Prostate gland (tissue), 2 donors: Measurements from ENCODE around the gene ERP44.

ENCODE experiments used
- POLR2A ChIP-seq: fragments of 450-650 bp; IDR thresholded peaks from one replicate; pipeline ENCODE4 v1.6.1; 2016; ENCODE audit warnings: antibody characterized with exemption, mild to moderate bottlenecking
- POLR2AphosphoS5 ChIP-seq: sonication (generic); formaldehyde crosslinking; IDR thresholded peaks from one replicate; pipeline ENCODE4 v1.6.1; 2017; ENCODE audit warnings: antibody characterized with exemption
- TF ChIP-seq, protein P1 (sequence below), 4 experiments: fragments of 200-600 bp in 2 of 4; fragments of 450-650 bp in 2 of 4; sonication (generic) in 2 of 4; IDR thresholded peaks; 1 replicate in 3 of 4; 2 replicates in 1 of 4; pipeline ENCODE4 v1.5.1; 2016 to 2019; ENCODE audit warnings: antibody characterized with exemption in 4 of 4, mild to moderate bottlenecking in 2 of 4, moderate library complexity in 2 of 4

DNA sequence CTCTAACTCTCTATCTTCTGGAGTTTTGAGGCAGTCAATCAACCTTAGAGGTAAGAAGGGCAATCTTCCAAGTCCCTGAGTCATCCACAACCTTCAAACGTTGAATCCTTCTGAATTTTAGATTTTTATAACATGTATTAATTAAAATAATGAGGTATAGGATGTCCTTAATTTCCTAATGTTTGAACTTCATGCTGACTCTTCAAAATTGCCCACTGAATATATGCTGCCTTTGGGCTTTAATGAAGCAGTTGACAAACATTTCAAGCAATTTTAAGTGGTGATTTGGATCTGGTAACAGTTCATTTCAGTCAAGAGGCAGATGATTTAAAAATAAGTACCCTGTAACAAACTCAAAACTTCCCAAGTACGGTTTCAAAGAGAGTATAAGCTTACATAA is 26.0 kb downstream of the ERP44 start:
- TF ChIP-seq, protein P1, sequence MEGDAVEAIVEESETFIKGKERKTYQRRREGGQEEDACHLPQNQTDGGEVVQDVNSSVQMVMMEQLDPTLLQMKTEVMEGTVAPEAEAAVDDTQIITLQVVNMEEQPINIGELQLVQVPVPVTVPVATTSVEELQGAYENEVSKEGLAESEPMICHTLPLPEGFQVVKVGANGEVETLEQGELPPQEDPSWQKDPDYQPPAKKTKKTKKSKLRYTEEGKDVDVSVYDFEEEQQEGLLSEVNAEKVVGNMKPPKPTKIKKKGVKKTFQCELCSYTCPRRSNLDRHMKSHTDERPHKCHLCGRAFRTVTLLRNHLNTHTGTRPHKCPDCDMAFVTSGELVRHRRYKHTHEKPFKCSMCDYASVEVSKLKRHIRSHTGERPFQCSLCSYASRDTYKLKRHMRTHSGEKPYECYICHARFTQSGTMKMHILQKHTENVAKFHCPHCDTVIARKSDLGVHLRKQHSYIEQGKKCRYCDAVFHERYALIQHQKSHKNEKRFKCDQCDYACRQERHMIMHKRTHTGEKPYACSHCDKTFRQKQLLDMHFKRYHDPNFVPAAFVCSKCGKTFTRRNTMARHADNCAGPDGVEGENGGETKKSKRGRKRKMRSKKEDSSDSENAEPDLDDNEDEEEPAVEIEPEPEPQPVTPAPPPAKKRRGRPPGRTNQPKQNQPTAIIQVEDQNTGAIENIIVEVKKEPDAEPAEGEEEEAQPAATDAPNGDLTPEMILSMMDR (IDR thresholded peaks at IDR 0.05), result no peak
- TF ChIP-seq POLR2A (no peak), POLR2AphosphoS5 (no peak)
